Measurements from ENCODE around the gene MPRIP. TPM values are rescaled to one million over a fixed set of nuclear protein-coding genes. Genes with fewer than 3 reads are reported as not detected.

MPRIP gene
- polyA plus RNA-seq, 1 donor (not counting 4 experiments of a cell fraction or from before 2014, with no cell fraction given) = 113 TPM

DNA sequence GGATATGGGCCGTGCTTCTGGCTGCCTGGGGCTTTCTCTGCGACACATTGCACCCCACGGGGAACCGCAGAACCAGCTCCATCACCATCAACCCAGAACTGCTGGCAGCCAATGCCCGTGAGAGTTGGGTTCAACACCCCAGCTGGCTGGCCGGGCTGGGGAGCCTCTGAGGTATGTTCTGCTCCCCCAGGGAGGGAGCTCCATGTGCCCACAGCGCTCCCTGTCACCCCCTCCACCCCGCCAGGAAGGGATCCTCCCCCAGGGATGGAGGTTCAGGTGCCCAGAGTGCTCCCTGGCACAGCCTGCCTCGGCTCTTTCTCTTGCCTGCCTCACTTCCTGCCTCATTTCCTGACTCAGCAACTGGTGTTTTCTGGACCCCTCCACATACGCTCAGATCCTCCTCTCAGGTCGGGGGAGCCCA, 24.2 kb upstream of the MPRIP start:
- dilution Hi-C loops (cut with MboI; ENCODE audit: extremely low pct_ligation_motif_present, low sequenced_read_pairs) = no loop called here
- Histone ChIP-seq H3K27ac (ENCODE audit: control insufficient read depth, insufficient read depth, low read length) (no peak overlapping the region), H4K20me1 (ENCODE audit: control insufficient read depth, extremely low read depth, insufficient read depth, low read length) (no peaks in the 10 kb centered on the region), H3K4me3 (ENCODE audit: control insufficient read depth in 2 of 3, extremely low read depth in 1 of 3, insufficient read depth in 2 of 3, low read depth in 1 of 3, low read length in 3 of 3) (no peak overlapping the region), H3K9me1 (ENCODE audit: control insufficient read depth, extremely low read depth, insufficient read depth, low read length) (no peaks in the 10 kb centered on the region), H3K4me2 (ENCODE audit: control insufficient read depth, extremely low read depth, insufficient read depth, low read depth, low read length) (no peak overlapping the region), H3K27me3 (ENCODE audit: control insufficient read depth, extremely low read depth, insufficient read depth, low read length) (no peaks in the 10 kb centered on the region), H2AFZ (ENCODE audit: control insufficient read depth, low read length) (no peak overlapping the region), H3K36me3 (ENCODE audit: control insufficient read depth in 2 of 2, extremely low read depth in 1 of 2, insufficient read depth in 2 of 2, low read length in 2 of 2) (no peaks in the 10 kb centered on the region), H3K9ac (ENCODE audit: control insufficient read depth, extremely low read depth, insufficient read depth, low read length) (no peak overlapping the region), H3K4me1 (ENCODE audit: control insufficient read depth, extremely low read depth, insufficient read depth, low read length) (peaks cover 41% of the 10 kb centered on the region), H3K79me2 (ENCODE audit: control insufficient read depth, insufficient read depth, low read length) (no peaks in the 10 kb centered on the region), H3K9me3 (ENCODE audit: control insufficient read depth, low read depth, low read length) (no peaks in the 10 kb centered on the region)
- DNase-seq (ENCODE audit: low read depth, low spot score) (no peak), FAIRE-seq (no peak)
- no peak for TF ChIP-seq EZH2 (IDR thresholded peaks at IDR 0.05; ENCODE audit: low read length)
- TF ChIP-seq, protein P1, sequence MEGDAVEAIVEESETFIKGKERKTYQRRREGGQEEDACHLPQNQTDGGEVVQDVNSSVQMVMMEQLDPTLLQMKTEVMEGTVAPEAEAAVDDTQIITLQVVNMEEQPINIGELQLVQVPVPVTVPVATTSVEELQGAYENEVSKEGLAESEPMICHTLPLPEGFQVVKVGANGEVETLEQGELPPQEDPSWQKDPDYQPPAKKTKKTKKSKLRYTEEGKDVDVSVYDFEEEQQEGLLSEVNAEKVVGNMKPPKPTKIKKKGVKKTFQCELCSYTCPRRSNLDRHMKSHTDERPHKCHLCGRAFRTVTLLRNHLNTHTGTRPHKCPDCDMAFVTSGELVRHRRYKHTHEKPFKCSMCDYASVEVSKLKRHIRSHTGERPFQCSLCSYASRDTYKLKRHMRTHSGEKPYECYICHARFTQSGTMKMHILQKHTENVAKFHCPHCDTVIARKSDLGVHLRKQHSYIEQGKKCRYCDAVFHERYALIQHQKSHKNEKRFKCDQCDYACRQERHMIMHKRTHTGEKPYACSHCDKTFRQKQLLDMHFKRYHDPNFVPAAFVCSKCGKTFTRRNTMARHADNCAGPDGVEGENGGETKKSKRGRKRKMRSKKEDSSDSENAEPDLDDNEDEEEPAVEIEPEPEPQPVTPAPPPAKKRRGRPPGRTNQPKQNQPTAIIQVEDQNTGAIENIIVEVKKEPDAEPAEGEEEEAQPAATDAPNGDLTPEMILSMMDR (optimal IDR thresholded peaks at IDR 0.05 in 1 of 3, IDR thresholded peaks at IDR 0.05 in 1 of 3, conservative IDR thresholded peaks at IDR 0.05 in 1 of 3; ENCODE audit: extremely low read depth in 1 of 3, insufficient read depth in 2 of 3, low read length in 3 of 3) = no peak

DNA sequence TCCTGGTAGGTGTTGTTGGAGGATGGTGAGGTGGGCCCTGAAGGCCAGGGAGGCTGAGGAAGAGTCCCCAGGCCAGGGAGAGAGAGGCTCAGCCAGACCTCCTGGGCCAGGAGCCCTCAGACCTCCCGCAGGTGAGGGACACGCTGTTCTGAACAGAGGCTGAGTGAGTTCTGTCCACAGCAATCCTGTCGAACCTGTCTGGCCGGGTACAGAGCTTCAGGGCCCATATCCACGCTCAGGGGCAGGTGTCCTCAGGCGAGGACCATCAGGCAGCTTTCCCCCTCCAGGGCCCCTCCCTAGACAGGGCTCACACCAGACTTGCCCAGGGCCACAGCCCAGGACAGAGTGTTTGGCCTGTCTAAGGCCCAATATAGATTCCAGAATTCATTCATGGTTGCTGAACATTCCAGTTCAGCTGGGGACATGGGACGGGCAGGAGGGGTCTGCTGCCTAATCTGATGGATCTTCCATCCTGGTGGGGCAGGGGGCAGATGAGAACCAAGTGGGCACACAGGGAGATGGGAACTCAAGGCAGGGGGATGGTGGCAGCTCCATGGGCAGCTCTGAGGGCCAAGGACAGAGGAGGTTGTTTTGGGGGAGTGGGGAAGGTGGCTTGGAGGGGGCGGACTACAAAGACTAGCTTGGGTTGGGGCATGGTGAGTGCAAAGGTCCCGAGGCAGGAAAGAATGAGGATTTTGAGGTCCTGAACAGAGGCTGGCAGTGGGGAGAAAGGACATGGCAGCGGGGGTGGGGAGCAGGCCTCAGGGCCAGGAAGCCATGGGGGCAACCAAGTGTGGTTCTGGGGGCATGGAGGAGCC, 23.4 kb upstream of the MPRIP start:
- Histone ChIP-seq H3K36me3 (ENCODE audit: control insufficient read depth in 2 of 2, extremely low read depth in 1 of 2, insufficient read depth in 2 of 2, low read length in 2 of 2) (no peaks in the 10 kb centered on the region), H3K79me2 (ENCODE audit: control insufficient read depth, insufficient read depth, low read length) (no peaks in the 10 kb centered on the region), H3K9ac (ENCODE audit: control insufficient read depth, extremely low read depth, insufficient read depth, low read length) (no peak overlapping the region), H3K4me3 (ENCODE audit: control insufficient read depth in 2 of 3, extremely low read depth in 1 of 3, insufficient read depth in 2 of 3, low read depth in 1 of 3, low read length in 3 of 3) (no peak overlapping the region), H3K4me1 (ENCODE audit: control insufficient read depth, extremely low read depth, insufficient read depth, low read length) (peaks cover 41% of the 10 kb centered on the region), H3K27me3 (ENCODE audit: control insufficient read depth, extremely low read depth, insufficient read depth, low read length) (no peaks in the 10 kb centered on the region), H3K4me2 (ENCODE audit: control insufficient read depth, extremely low read depth, insufficient read depth, low read depth, low read length) (no peak overlapping the region), H3K9me3 (ENCODE audit: control insufficient read depth, low read depth, low read length) (no peaks in the 10 kb centered on the region), H3K9me1 (ENCODE audit: control insufficient read depth, extremely low read depth, insufficient read depth, low read length) (no peaks in the 10 kb centered on the region), H4K20me1 (ENCODE audit: control insufficient read depth, extremely low read depth, insufficient read depth, low read length) (no peaks in the 10 kb centered on the region), H3K27ac (ENCODE audit: control insufficient read depth, insufficient read depth, low read length) (no peak overlapping the region), H2AFZ (ENCODE audit: control insufficient read depth, low read length) (no peak overlapping the region)
- dilution Hi-C loops (cut with MboI; ENCODE audit: extremely low pct_ligation_motif_present, low sequenced_read_pairs) = no loop called here
- no peak for DNase-seq (ENCODE audit: low read depth, low spot score)
- TF ChIP-seq EZH2 (IDR thresholded peaks at IDR 0.05; ENCODE audit: low read length) = no peak
- TF ChIP-seq, protein P1 (optimal IDR thresholded peaks at IDR 0.05 in 1 of 3, IDR thresholded peaks at IDR 0.05 in 1 of 3, conservative IDR thresholded peaks at IDR 0.05 in 1 of 3; ENCODE audit: extremely low read depth in 1 of 3, insufficient read depth in 2 of 3, low read length in 3 of 3) = no peak
- no peak for FAIRE-seq
